ENCODE measurements around the gene LACTBL1.

- TF ChIP-seq GATA2 (IDR thresholded peaks at IDR 0.05; ENCODE audit: low read depth, low read length) (no peak), GATA3 (IDR thresholded peaks at IDR 0.05; ENCODE audit: low read depth, low read length) (no peak)
Measured at GRCh38 chr1:22959545-22960360, 12.9 kb downstream of the LACTBL1 start.
